ENCODE data around the gene XPR1.
A peak's percentile ranks its signal among the peaks of the same experiment; 100 is the strongest.

Gene XPR1

GRCh38 chr1:180917306-180918065, 285.7 kb downstream of the XPR1 start:
- H3K4me1 ChIP-seq (ENCODE audit: low read length), result peaks cover 57% of the 10 kb centered on the region
- H3K9me3 ChIP-seq (ENCODE audit: insufficient read depth, low read length), result no peaks in the 10 kb centered on the region
- H3K36me3 ChIP-seq (replicated peaks; ENCODE audit: low read depth, low read length), result no peaks in the 10 kb centered on the region
- H3K4me2 ChIP-seq (ENCODE audit: low read length), result peak overlapping the region; percentile 24
- H4K20me1 ChIP-seq (ENCODE audit: insufficient read depth, low read length), result no peaks in the 10 kb centered on the region
- no peak overlapping the region for H2AFZ ChIP-seq (ENCODE audit: low read depth, low read length)
- H3K4me3 ChIP-seq (ENCODE audit: low read length), result no peak overlapping the region
- no peak overlapping the region for H3K27ac ChIP-seq (ENCODE audit: low read length)
- no peak for TF ChIP-seq EZH2phosphoT487 (IDR thresholded peaks at IDR 0.05; ENCODE audit: low read depth)
- peak; percentile 64 for TF ChIP-seq CTCF (IDR thresholded peaks at IDR 0.05; ENCODE audit: low read depth, low read length)
- no peak overlapping the region for H3K9ac ChIP-seq (ENCODE audit: low read length)
- no peaks in the 10 kb centered on the region for H3K79me2 ChIP-seq (ENCODE audit: low read length)
- H3K27me3 ChIP-seq (ENCODE audit: low read depth, low read length), result 0 out of 2 replicates have a peak, but pooled peaks cover 3% of the 10 kb centered on the region

GRCh38 chr1:180918519-180918918, 286.7 kb downstream of the XPR1 start:
- H3K4me1 ChIP-seq (ENCODE audit: low read length), result peaks cover 67% of the 10 kb centered on the region
- H2AFZ ChIP-seq (ENCODE audit: low read depth, low read length), result no peak overlapping the region
- no peaks in the 10 kb centered on the region for H3K79me2 ChIP-seq (ENCODE audit: low read length)
- H3K27ac ChIP-seq (ENCODE audit: low read length), result no peak overlapping the region
- no peaks in the 10 kb centered on the region for H3K36me3 ChIP-seq (replicated peaks; ENCODE audit: low read depth, low read length)
- TF ChIP-seq EZH2phosphoT487 (IDR thresholded peaks at IDR 0.05; ENCODE audit: low read depth) (no peak), CTCF (IDR thresholded peaks at IDR 0.05; ENCODE audit: low read depth, low read length) (no peak)
- H3K9me3 ChIP-seq (ENCODE audit: insufficient read depth, low read length), result no peaks in the 10 kb centered on the region
- no peak overlapping the region for H3K4me3 ChIP-seq (ENCODE audit: low read length)
- no peaks in the 10 kb centered on the region for H4K20me1 ChIP-seq (ENCODE audit: insufficient read depth, low read length)
- no peak overlapping the region for H3K9ac ChIP-seq (ENCODE audit: low read length)
- 0 out of 2 replicates have a peak, but pooled peaks cover 3% of the 10 kb centered on the region for H3K27me3 ChIP-seq (ENCODE audit: low read depth, low read length)
- H3K4me2 ChIP-seq (ENCODE audit: low read length), result no peak overlapping the region

DNA sequence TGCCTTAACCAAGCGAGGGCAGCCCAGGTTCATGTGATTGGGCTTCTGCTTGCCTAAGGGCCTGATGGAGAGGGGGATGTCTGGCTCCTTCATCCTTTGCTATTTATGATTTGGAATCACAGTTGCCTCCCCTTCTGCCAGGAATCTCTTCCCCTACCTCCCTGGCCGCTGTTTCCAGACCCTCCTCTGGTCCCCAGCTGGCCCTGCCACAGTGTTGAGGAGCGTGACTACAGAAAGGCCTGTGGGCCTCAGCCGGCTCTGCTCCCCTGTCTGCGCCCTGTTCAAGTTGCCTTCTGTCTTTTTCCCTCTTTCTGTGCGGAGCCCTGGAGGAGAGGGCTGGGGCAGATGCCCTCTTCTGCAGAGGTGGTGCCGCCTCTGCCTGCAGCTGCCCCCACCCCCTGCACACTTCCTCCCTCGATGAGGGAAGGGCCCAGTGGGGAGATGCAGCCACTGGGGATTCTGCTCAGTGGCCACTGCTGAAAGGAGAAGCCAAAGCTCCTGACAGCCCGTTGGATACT, 287.4 kb downstream of the XPR1 start:
- peak overlapping the region; percentile 6; the same call in 1 of the 2 replicates for H3K4me2 ChIP-seq (ENCODE audit: low read length)
- H3K36me3 ChIP-seq (replicated peaks; ENCODE audit: low read depth, low read length), result no peaks in the 10 kb centered on the region
- H3K4me1 ChIP-seq (ENCODE audit: low read length), result peaks cover 70% of the 10 kb centered on the region
- no peak for TF ChIP-seq EZH2phosphoT487 (IDR thresholded peaks at IDR 0.05; ENCODE audit: low read depth)
- no peak for TF ChIP-seq CTCF (IDR thresholded peaks at IDR 0.05; ENCODE audit: low read depth, low read length)
- H3K9me3 ChIP-seq (ENCODE audit: insufficient read depth, low read length), result no peaks in the 10 kb centered on the region
- no peaks in the 10 kb centered on the region for H3K27me3 ChIP-seq (ENCODE audit: low read depth, low read length)
- H3K4me3 ChIP-seq (ENCODE audit: low read length), result no peak overlapping the region
- peak overlapping the region; percentile 17; the same call in 1 of the 2 replicates for H3K9ac ChIP-seq (ENCODE audit: low read length)
- no peaks in the 10 kb centered on the region for H4K20me1 ChIP-seq (ENCODE audit: insufficient read depth, low read length)
- no peak overlapping the region for H3K27ac ChIP-seq (ENCODE audit: low read length)
- H2AFZ ChIP-seq (ENCODE audit: low read depth, low read length), result no peak overlapping the region
- no peaks in the 10 kb centered on the region for H3K79me2 ChIP-seq (ENCODE audit: low read length)

GRCh38 chr1:180920193-180920592, 288.4 kb downstream of the XPR1 start:
- Histone ChIP-seq H3K4me3 (ENCODE audit: low read length) (no peak overlapping the region), H3K27me3 (ENCODE audit: low read depth, low read length) (no peaks in the 10 kb centered on the region), H3K4me1 (ENCODE audit: low read length) (peaks cover 80% of the 10 kb centered on the region), H3K79me2 (ENCODE audit: low read length) (no peaks in the 10 kb centered on the region), H3K36me3 (replicated peaks; ENCODE audit: low read depth, low read length) (no peaks in the 10 kb centered on the region), H3K4me2 (ENCODE audit: low read length) (no peak overlapping the region), H2AFZ (ENCODE audit: low read depth, low read length) (no peak overlapping the region), H3K9me3 (ENCODE audit: insufficient read depth, low read length) (no peaks in the 10 kb centered on the region), H3K9ac (ENCODE audit: low read length) (no peak overlapping the region), H3K27ac (ENCODE audit: low read length) (no peak overlapping the region), H4K20me1 (ENCODE audit: insufficient read depth, low read length) (no peaks in the 10 kb centered on the region)
- TF ChIP-seq EZH2phosphoT487 (IDR thresholded peaks at IDR 0.05; ENCODE audit: low read depth), result no peak
- TF ChIP-seq CTCF (IDR thresholded peaks at IDR 0.05; ENCODE audit: low read depth, low read length), result no peak
